CD4-positive, alpha-beta T cell treated with Interferon alpha-2 for 1 hour (primary cell): Measurements from ENCODE around the gene ZSWIM6.

Experiments
- DNase-seq, 2 donors: peaks; one replicate each; pipeline ENCODE4 v3.0.0-alpha.2; 2020 to 2022

ZSWIM6 gene

DNA sequence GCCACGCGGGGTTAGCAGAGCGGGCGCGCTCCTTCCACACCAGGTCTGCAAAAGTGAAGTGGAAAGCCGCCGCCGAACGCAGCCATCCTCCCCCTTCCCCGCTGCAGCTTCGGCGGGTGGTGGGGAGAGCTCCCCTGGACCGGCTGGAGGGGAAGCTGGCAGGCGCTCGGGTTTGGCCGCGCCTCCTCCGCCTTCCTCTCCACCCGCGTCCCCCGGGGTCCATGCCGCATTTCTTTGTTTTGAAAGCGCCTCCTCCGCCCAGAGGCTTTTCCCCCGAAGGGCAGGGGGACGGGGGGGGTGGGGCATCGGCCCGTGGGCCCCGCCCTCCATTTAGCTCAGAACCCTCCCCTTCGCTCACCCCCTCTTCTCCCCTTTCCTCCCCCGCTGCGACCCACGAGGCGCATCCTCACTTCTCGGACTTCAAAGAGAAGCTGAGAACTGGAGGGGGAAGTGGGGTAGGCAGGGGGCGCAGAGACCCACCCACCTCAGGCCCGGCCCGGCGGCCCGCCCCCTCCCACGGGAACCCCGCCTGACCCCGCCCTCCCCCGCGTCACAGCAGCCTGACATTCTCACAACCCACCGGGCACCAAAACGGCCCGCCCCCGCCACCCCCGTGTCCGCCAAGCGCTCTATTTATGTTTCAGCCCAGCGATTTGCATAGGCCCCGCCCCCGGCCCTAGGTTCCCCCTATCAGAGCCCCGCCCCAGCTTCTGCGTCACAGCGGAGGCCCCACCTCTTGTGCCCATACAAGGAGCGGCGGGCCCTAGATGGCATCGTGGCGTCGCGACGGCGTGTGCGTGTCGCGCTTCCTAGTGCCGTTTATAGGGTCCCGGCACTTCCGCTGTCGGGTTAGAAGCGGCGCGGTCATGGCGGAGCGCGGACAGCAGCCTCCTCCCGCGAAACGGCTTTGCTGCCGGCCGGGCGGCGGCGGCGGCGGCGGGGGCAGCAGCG, at the start of gene ZSWIM6:
TSS of gene ZSWIM6 (plus strand) at position 852 of the 951 bp plus-strand sequence. CDS start at position 867, 15 bp downstream.
- DNase-seq = peak; percentile 99

GRCh38 chr5:61283471-61283870, 48.6 kb upstream of the ZSWIM6 start:
- DNase-seq = no peak

GRCh38 chr5:61285531-61285930, 46.5 kb upstream of the ZSWIM6 start:
- no peak for DNase-seq

DNA sequence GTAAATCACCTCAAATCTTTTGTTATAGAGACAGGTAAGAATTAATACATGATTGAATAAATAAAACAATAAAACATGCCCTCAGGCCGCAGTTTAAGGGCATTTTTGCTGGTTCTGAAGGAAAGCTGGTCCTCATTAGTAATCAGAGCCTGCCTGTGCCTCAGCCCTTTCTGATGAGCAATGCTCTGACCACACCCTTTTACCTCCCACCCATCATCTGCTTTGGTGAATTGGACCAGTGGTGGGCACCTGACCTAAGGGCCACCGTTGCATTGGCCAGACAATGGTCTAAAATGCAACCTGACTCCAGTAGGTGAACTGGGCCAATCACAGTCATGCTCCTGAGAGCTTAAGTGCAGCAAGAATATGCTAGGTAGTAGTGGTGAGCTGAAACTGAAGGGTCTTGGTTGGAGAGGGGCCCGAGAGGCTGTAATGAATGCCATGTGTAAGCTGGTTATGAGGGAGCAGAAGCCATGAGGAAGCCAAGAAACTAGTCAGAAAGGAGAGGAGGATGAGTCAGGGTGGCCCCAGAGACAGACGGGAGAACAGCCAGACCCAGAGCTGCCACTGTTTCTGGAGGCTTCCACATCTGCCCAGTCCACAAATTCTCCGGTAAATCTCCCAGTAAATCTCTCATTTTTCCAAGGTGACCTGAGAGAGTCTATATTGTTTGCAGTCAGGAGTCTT, 45.5 kb upstream of the ZSWIM6 start:
- DNase-seq = no peak

GRCh38 chr5:61287474-61287873, 44.6 kb upstream of the ZSWIM6 start:
- no peak for DNase-seq

- DNase-seq = no peak
Observed at GRCh38 chr5:61289241-61289640, 42.8 kb upstream of the ZSWIM6 start.

- DNase-seq = no peak
Observed at GRCh38 chr5:61289669-61290306, 42.3 kb upstream of the ZSWIM6 start.

DNA sequence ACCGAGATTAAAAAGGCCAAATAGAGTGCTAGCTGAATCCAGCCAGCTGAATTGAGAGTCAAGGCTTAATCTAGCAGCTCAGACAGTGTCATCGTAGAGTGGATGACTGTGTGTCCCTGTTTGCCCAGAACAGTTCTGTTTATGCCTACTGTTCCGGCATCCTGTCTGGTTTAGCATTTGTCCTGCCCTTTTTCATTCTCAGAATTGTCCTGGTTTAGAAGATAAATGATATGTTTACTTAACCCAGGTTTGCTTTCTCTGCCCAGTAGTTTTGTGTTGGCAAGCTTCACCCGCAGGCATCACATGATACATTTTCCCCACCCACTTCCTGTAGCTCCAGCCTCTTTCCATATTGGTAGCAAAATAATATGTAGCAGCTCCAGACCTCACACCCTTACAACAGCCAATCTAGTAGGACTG, 41.3 kb upstream of the ZSWIM6 start:
- no peak for DNase-seq

- DNase-seq = no peak
Observed at GRCh38 chr5:61292062-61292657, 39.9 kb upstream of the ZSWIM6 start.

GRCh38 chr5:61293071-61293470, 39.0 kb upstream of the ZSWIM6 start:
- DNase-seq = no peak

- DNase-seq = no peak
Observed at GRCh38 chr5:61293873-61294272, 38.2 kb upstream of the ZSWIM6 start.

DNA sequence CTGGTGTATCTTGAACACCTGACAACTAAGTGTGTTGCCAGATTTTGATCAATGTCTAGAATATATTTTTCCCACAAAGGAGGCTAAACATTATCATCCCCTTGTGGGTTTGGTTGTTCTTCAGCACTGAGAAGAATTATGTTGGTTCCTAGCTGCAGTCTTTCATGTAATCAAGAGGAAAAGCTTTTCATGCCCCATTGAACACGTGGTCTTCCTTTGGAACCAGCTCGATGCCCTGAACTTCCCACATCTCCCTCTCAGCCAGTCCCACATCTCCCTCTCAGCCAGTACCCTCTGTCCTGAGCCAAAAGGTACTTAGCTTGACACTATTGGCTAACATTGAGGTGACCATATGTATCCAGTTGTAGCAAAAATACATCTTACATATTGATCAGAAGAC, 36.7 kb upstream of the ZSWIM6 start:
- no peak for DNase-seq

DNA sequence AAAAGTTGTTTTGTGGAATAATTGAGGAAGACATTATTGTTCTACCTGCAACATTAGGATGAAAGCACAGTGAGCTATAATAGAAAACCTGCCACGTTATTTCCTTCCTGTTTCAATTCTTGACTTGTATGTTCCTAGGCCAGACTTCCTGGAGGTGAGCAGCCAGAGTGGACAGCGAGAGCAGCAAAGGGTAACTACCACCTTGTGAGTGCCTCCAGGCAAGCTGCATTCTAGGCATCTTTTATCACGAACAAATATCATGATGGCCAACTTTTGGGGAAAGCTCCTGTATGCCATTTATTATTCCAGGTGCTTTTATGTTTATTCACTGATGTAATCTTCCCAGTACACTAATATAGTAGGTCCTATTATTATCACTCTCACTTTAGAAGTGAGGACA, 34.0 kb upstream of the ZSWIM6 start:
- no peak for DNase-seq

DNA sequence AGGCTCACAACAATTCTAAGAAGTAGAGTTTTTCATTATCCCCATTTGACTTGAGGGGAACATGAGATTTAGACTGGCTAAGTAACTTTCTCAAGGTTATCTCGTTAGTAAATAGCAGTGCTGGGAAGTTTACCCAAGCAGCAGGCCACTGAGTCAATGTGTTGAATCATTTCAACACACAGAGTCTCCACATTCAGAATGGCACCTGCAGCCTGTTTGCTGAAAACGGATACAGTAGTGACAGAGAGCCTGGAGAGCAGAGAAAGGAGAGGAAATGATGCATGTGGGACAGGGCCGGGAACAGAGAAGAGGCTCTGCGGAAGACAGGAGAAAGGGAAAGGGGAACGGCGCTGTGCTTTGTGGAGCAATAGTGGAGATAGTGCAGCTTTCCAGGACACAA, 33.5 kb upstream of the ZSWIM6 start:
- DNase-seq = no peak

DNA sequence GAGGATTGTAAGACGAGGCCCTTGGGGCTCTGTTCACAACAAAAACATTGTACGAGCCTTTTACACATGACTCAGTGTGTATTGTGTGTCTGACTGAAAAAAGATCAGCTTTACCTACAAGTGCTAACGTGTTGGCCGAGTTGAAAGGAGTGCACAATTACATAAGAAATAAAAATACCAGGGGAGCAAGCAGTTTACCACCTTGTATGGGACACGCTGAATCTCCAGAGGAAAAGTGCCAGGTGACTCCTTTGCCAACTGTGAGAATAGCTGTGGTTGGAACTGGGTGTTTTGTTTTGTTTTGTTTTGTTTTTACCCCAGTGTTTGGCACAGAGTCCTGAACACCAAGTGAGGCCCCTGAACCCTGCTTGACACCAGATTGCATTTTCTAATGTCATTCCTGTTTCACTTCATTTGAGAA, 32.8 kb upstream of the ZSWIM6 start:
- DNase-seq = no peak

GRCh38 chr5:61301341-61302199, 30.5 kb upstream of the ZSWIM6 start:
- no peak for DNase-seq

DNA sequence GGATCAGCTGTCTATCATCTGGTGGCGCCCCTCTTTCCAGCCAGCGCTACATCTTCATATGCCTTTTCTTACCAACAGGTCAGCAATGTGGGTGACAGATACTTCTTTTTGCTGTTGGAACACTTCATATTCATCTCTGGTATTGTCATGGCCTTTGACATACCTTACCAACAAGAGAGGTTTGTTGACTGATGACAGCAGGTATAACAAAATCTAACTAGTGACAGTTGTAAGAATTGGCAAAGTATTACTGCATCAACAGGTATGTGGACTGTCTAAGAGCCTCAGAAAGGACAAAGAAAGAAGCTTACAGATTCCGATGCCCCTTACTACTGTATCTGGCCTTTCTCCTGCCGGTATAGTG, 29.9 kb upstream of the ZSWIM6 start:
- no peak for DNase-seq

DNA sequence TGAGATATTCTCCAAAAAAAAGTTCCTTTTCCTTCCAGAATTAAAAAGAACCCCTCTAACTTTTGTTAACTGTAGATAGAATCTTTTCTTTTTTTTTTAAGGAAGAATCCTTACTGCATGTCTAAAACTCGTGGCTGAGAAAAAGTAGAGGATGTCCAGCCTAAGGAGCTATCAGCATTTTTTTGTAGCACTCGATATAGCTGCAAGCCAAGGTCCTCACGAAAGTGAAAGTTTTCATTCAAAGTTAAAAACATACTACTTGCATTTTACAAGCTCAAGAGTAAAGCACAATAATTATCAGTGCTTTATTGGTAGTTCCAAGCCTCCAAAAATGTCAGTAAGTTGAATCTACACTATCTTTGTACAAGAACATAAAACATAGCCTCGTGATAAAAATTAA, 28.7 kb upstream of the ZSWIM6 start:
- DNase-seq = no peak

- peak in 1 of 2 donors; percentile 20 for DNase-seq
Observed at GRCh38 chr5:61304590-61305381, 27.3 kb upstream of the ZSWIM6 start.

- DNase-seq = no peak
Observed at GRCh38 chr5:61306531-61307131, 25.4 kb upstream of the ZSWIM6 start.

GRCh38 chr5:61307191-61307590, 24.9 kb upstream of the ZSWIM6 start:
- DNase-seq = no peak
